HCT116 (cell line): ENCODE data around the gene FEV. TPM values are rescaled to one million over a fixed set of nuclear protein-coding genes. Genes with fewer than 3 reads are reported as not detected.

ENCODE experiments used
- ATAC-seq: fragments of 200-7000 bp; cut with Tn5 transposase; 2 replicates; pipeline ENCODE4 v1.9.1; 2020; ENCODE audit warnings: mild to moderate bottlenecking, moderate library complexity
- BruUV-seq: library from RNA; stranded (reverse); fragments of 400-500 nt; replicated peaks from 2 replicates; lab custom pipeline; 2021; lab: Mats Ljungman, UMichigan
- CTCF ChIA-PET: fragments of 300-600 bp; sonication (Branson Sonifier 250); formaldehyde crosslinking; loops from one replicate; lab custom pipeline; 2021; ENCODE audit warnings: antibody characterized with exemption; lab: Charles Lee
- POLR2A ChIA-PET: fragments of 300-600, 350-600 bp; sonication (Branson Sonifier 250); formaldehyde crosslinking; loops from one replicate; lab custom pipeline; 2021; ENCODE audit warnings: antibody characterized with exemption; lab: Charles Lee
- RAD21 ChIA-PET, 2 experiments: fragments of 300-600 bp; sonication (Branson Sonifier 250); formaldehyde crosslinking; loops; one replicate each; lab custom pipeline; 2023; ENCODE audit warnings: low total read pairs in 2 of 2; ENCODE audit not compliant: uncharacterized antibody in 2 of 2, unreplicated experiment in 2 of 2, low non-redundant PET in 1 of 2; lab: Charles Lee
- DNase-seq: peaks from one replicate; pipeline ENCODE4 v3.0.0-alpha.2; 2010; ENCODE audit warnings: low read depth, low spot score
- H2AFZ ChIP-seq: fragments of 200-600 bp; shearing (Covaris generic), sonication (generic); 2 replicates; pipeline ENCODE4 v1.6.1; 2017; ENCODE audit warnings: low read depth, mixed run types, mixed read lengths, antibody characterized with exemption, low read length; ENCODE audit not compliant: poor library complexity, severe bottlenecking
- H3K27ac ChIP-seq: 2 replicates; pipeline ENCODE4 v1.5.1; 2012; ENCODE audit warnings: low read depth, low read length
- H3K27me3 ChIP-seq: fragments of 200-600 bp; sonication (generic); 2 replicates; pipeline ENCODE4 v1.6.1; 2016; ENCODE audit warnings: mixed run types, low read length, mixed read lengths; ENCODE audit not compliant: insufficient read depth
- H3K36me3 ChIP-seq, 2 experiments: fragments of 200-500 bp in 1 of 2; fragments of 200-600 bp in 1 of 2; sonication (Bioruptor generic) in 1 of 2; sonication (generic) in 1 of 2; 2 replicates each; pipeline versions ENCODE4 v1.5.1 to v1.6.1; 2014 to 2016; ENCODE audit warnings: low read length in 2 of 2, inconsistent platforms in 1 of 2, mixed read lengths in 1 of 2, mixed run types in 1 of 2; ENCODE audit not compliant: insufficient read depth in 2 of 2, control insufficient read depth in 1 of 2
- H3K4me1 ChIP-seq, 2 experiments: fragments of 200-600 bp in 1 of 2; sonication (generic) in 1 of 2; 2 replicates each; pipeline versions ENCODE4 v1.5.1 to v1.6.1; 2012 to 2017; ENCODE audit warnings: low read length in 2 of 2, inconsistent platforms in 1 of 2, mild to moderate bottlenecking in 1 of 2, mixed read lengths in 1 of 2, mixed run types in 1 of 2, moderate library complexity in 1 of 2; ENCODE audit not compliant: insufficient read depth in 2 of 2, control insufficient read depth in 1 of 2
- H3K4me2 ChIP-seq: fragments of 200-600 bp; sonication (generic); 2 replicates; pipeline ENCODE4 v1.6.1; 2017; ENCODE audit warnings: mixed run types, low read length, mixed read lengths
- H3K4me3 ChIP-seq, 2 experiments: fragments of 200-600 bp in 1 of 2; sonication (generic) in 1 of 2; replicated peaks in 1 of 2; 2 replicates each; pipeline ENCODE4 v1.5.1; 2011 to 2016; ENCODE audit warnings: low read length in 2 of 2, control low read depth in 1 of 2, low read depth in 1 of 2, mild to moderate bottlenecking in 1 of 2, mixed read lengths in 1 of 2, mixed run types in 1 of 2
- H3K79me2 ChIP-seq: fragments of 200-600 bp; sonication (generic); 2 replicates; pipeline ENCODE4 v1.6.1; 2017; ENCODE audit warnings: mild to moderate bottlenecking, mixed run types, low read length, moderate library complexity, mixed read lengths; ENCODE audit not compliant: insufficient read depth
- H3K9ac ChIP-seq: fragments of 200-600 bp; sonication (generic); 2 replicates; pipeline ENCODE4 v1.6.1; 2016; ENCODE audit warnings: low read length, mixed read lengths
- H3K9me2 ChIP-seq: fragments of 200-600 bp; sonication (generic), shearing (Covaris generic); 2 replicates; pipeline ENCODE4 v1.6.1; 2017; ENCODE audit warnings: mixed run types, mild to moderate bottlenecking, moderate library complexity; ENCODE audit not compliant: insufficient read depth
- H3K9me3 ChIP-seq, 2 experiments: fragments of 200-500 bp in 1 of 2; fragments of 200-600 bp in 1 of 2; sonication (Bioruptor generic) in 1 of 2; sonication (generic) in 1 of 2; 2 replicates each; pipeline ENCODE4 v1.6.1; 2014 to 2017; ENCODE audit warnings: low read length in 2 of 2, mixed read lengths in 2 of 2, inconsistent platforms in 1 of 2, low read depth in 1 of 2, mild to moderate bottlenecking in 1 of 2, mixed run types in 1 of 2, moderate library complexity in 1 of 2; ENCODE audit not compliant: control insufficient read depth in 1 of 2, insufficient read depth in 1 of 2
- H4K20me1 ChIP-seq: fragments of 200-600 bp; sonication (generic), shearing (Covaris generic); 2 replicates; pipeline ENCODE4 v1.6.1; 2017; ENCODE audit warnings: mixed run types, mild to moderate bottlenecking, moderate library complexity; ENCODE audit not compliant: insufficient read depth
- EGR1 ChIP-seq: IDR thresholded peaks from 2 replicates; pipeline ENCODE4 v1.6.1; 2012; ENCODE audit warnings: low read depth
- FOSL1 ChIP-seq: IDR thresholded peaks from 2 replicates; pipeline ENCODE4 v1.6.1; 2012; ENCODE audit warnings: low read depth
- RAD21 ChIP-seq: IDR thresholded peaks from 2 replicates; pipeline ENCODE4 v1.6.1; 2012; ENCODE audit warnings: low read depth, mild to moderate bottlenecking
- SRF ChIP-seq: IDR thresholded peaks from 2 replicates; pipeline ENCODE4 v1.6.1; 2012; ENCODE audit warnings: low read depth
- TCF7L2 ChIP-seq: IDR thresholded peaks from 2 replicates; pipeline ENCODE4 v1.7.0; 2011; ENCODE audit warnings: borderline replicate concordance, inconsistent platforms; ENCODE audit not compliant: insufficient read depth, insufficient read length; ENCODE audit errors: extremely low read depth
- ZFX ChIP-seq: fragments of 450-650 bp; IDR thresholded peaks from 2 replicates; pipeline ENCODE4 v1.6.1; 2017
- intact Hi-C: fragments of 100-400 bp; cut with micrococcal nuclease; formaldehyde crosslinking; loops from 2 replicates; pipeline ENCODE4 v1.10.0; 2022
- total RNA-seq: library from RNA; stranded (reverse); gene quantifications from one replicate; pipeline ENCODE4 v1.2.1, GENCODE V29; 2021; ENCODE audit not compliant: unreplicated experiment
- TF ChIP-seq, protein P1 (sequence below): IDR thresholded peaks from 2 replicates; pipeline ENCODE4 v1.6.1; 2011; ENCODE audit warnings: mild to moderate bottlenecking, low read length, moderate library complexity; ENCODE audit not compliant: insufficient replicate concordance; ENCODE audit errors: extremely low read depth

Gene FEV
- total RNA-seq, 1 experiment from 2014 or later, result not detected

DNA sequence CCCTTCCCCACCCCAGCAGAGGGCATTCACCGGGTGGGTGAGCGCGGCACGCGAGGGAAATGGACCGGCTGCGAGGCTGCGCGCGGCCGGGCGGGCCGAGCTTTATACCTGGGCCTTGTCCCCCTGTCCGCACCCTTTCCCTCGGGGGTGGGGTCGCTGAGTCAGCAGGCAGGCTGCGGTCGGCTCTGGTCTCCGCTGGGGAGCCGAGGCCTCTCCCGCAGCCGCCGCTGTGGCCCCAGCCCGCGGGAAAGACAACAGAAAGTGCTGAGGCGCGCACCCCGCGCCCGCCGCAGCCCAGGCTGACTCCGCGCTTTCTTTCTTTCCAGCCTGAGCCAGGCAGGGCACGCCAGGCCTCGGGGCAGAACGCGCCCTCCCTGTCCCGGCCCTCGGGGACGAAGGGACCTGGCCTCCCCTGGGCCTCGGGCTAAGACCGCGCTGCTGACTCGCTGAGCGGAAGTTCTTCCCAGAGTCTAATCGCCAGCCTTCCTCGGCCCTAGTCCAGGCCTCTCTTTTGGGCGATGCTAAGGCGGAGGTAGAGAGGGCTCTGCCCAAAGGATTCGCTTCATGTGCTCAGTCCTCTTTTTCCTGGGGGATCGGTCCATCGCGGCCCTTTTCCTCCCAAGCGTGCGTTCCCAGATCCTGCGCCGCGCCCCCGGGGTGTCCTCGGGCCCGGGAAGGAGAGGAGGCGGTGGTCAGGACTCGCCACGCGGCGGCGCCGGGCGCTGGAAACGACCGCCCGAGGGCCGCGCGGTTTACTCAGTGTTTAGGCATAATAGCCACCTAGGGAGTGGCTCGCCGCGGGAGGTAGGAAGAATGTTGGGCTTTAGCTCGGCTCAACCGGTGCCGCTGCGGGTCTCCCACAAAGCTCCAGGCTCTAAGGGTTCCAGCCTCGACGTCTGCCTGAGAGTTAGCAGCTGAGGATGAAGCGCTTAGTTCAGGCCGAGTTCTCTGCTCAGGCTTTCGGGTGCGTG, 8.6 kb upstream of the FEV start, which contains the start of gene CRYBA2:
Gene CRYBA2, minus strand, starts transcription at position 78 of the 971 bp plus-strand sequence. CDS start 246 bp downstream, outside the sequence.
- intact Hi-C loops, result no loop called here
- H3K27me3 ChIP-seq, result no peaks in the 10 kb centered on the region
- H3K4me2 ChIP-seq, result no peak within 1 kb of the TSS
- no peak for DNase-seq
- H3K4me1 ChIP-seq, result peaks cover 0 to 16% of the 10 kb centered on the region in 2 experiments; a peak in 3 of 4 replicates
- no peaks in the 10 kb centered on the region for H3K9me2 ChIP-seq
- H3K36me3 ChIP-seq, result no peaks in the 10 kb centered on the region
- H3K9me3 ChIP-seq, result no peaks in the 10 kb centered on the region
- H2AFZ ChIP-seq, result no peak within 1 kb of the TSS
- ChIA-PET RAD21 (no interaction called here), POLR2A (no interaction called here), CTCF (interaction anchor here (0.6 to 2.8 kb wide), 2 partner anchors 27 to 161 kb away, joined by 5 to 17 read pairs; no protein-coding TSS in a partner anchor)
- no peak for TF ChIP-seq RAD21
- no peak for TF ChIP-seq TCF7L2
- no peak for TF ChIP-seq SRF
- no peak for TF ChIP-seq ZFX
- TF ChIP-seq, protein P1, sequence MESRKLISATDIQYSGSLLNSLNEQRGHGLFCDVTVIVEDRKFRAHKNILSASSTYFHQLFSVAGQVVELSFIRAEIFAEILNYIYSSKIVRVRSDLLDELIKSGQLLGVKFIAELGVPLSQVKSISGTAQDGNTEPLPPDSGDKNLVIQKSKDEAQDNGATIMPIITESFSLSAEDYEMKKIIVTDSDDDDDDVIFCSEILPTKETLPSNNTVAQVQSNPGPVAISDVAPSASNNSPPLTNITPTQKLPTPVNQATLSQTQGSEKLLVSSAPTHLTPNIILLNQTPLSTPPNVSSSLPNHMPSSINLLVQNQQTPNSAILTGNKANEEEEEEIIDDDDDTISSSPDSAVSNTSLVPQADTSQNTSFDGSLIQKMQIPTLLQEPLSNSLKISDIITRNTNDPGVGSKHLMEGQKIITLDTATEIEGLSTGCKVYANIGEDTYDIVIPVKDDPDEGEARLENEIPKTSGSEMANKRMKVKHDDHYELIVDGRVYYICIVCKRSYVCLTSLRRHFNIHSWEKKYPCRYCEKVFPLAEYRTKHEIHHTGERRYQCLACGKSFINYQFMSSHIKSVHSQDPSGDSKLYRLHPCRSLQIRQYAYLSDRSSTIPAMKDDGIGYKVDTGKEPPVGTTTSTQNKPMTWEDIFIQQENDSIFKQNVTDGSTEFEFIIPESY, result no peak
- TF ChIP-seq EGR1, result no peak
- TF ChIP-seq FOSL1, result no peak
- no peak within 1 kb of the TSS for H3K9ac ChIP-seq
- no TSS peak for BruUV-seq
- no peaks in the 10 kb centered on the region for H3K79me2 ChIP-seq
- H3K4me3 ChIP-seq, result no peak within 1 kb of the TSS
- ATAC-seq, result no peak
- H4K20me1 ChIP-seq, result no peaks in the 10 kb centered on the region
- no peak within 1 kb of the TSS for H3K27ac ChIP-seq
